Upper lobe of left lung (tissue), 6 donors: ENCODE results near the gene PDE9A. TPM values are rescaled to one million over a fixed set of nuclear protein-coding genes. Genes with fewer than 3 reads are reported as not detected.

Source experiments
- ATAC-seq, 2 donors: fragments of 200-7000 bp; cut with Tn5 transposase; one replicate each; pipeline ENCODE4 v1.9.1; 2022; ENCODE audit warnings: mild to moderate bottlenecking in 2 of 2, moderate library complexity in 2 of 2; ENCODE audit not compliant: low FRiP score in 2 of 2
- DNase-seq, 2 donors: peaks; one replicate each; pipeline ENCODE4 v3.0.0-alpha.2; 2019 to 2020
- H3K27ac ChIP-seq, 4 donors: fragments of 200-600 bp; sonication (generic); one replicate each; pipeline ENCODE4 v1.5.1; 2016 to 2019
- H3K27me3 ChIP-seq, 4 donors: fragments of 200-600 bp; sonication (generic); one replicate each; pipeline ENCODE4 v1.5.1; 2017 to 2019
- H3K36me3 ChIP-seq, 4 donors: fragments of 200-600 bp; sonication (generic); one replicate each; pipeline ENCODE4 v1.5.1; 2016 to 2019
- H3K4me1 ChIP-seq, 4 donors: fragments of 200-600 bp; sonication (generic); one replicate each; pipeline ENCODE4 v1.5.1; 2018 to 2019
- H3K4me3 ChIP-seq, 4 donors: fragments of 200-600 bp; sonication (generic); one replicate each; pipeline ENCODE4 v1.5.1; 2017 to 2019; ENCODE audit warnings: mild to moderate bottlenecking in 2 of 4, moderate library complexity in 1 of 4
- H3K9me3 ChIP-seq, 4 donors: fragments of 200-600 bp; sonication (generic); one replicate each; pipeline ENCODE4 v1.5.1; 2018 to 2019
- EP300 ChIP-seq, 4 donors: sonication (generic); formaldehyde crosslinking; IDR thresholded peaks; one replicate each; pipeline ENCODE4 v1.5.1; 2017; ENCODE audit warnings: antibody characterized with exemption in 4 of 4, control low read depth in 2 of 4
- POLR2A ChIP-seq, 4 donors: fragments of 450-650 bp; IDR thresholded peaks; one replicate each; pipeline ENCODE4 v1.5.1; 2016 to 2017; ENCODE audit warnings: antibody characterized with exemption in 4 of 4, mild to moderate bottlenecking in 2 of 4
- POLR2AphosphoS5 ChIP-seq, 2 donors: sonication (generic); formaldehyde crosslinking; IDR thresholded peaks; one replicate each; pipeline ENCODE4 v1.5.1; 2017; ENCODE audit warnings: antibody characterized with exemption in 2 of 2
- WGBS, 2 donors: methylation state at CpG; one replicate each; pipeline ENCODE4 v1.1.5; 2017 to 2018; 5-methylcytosine and 5-hydroxymethylcytosine counted together
- total RNA-seq, 6 donors: library from RNA; depleted of rRNA in 4 of 6; stranded (reverse); fragments of >200 nt in 4 of 6; gene quantifications; one replicate each; pipeline versions ENCODE4 v1.1.0 to v1.2.1, GENCODE V29; 2016 to 2021
- TF ChIP-seq, protein P1 (sequence below), 6 experiments: fragments of 450-650 bp in 4 of 6; fragments of 200-600 bp in 2 of 6; sonication (generic) in 2 of 6; IDR thresholded peaks; one replicate each; pipeline ENCODE4 v1.5.1; 2016 to 2019; ENCODE audit warnings: antibody characterized with exemption in 6 of 6
- donor health status: DM: no; HTN: no; CAD: no; lungs with moderate emphysema.
- donor health status: DM: no; HTN: yes; CAD: no; lungs with severe emphysema.

PDE9A gene
- total RNA-seq, 6 donors from 2014 or later = 4.0 to 12.4 (median 6.6) TPM

DNA sequence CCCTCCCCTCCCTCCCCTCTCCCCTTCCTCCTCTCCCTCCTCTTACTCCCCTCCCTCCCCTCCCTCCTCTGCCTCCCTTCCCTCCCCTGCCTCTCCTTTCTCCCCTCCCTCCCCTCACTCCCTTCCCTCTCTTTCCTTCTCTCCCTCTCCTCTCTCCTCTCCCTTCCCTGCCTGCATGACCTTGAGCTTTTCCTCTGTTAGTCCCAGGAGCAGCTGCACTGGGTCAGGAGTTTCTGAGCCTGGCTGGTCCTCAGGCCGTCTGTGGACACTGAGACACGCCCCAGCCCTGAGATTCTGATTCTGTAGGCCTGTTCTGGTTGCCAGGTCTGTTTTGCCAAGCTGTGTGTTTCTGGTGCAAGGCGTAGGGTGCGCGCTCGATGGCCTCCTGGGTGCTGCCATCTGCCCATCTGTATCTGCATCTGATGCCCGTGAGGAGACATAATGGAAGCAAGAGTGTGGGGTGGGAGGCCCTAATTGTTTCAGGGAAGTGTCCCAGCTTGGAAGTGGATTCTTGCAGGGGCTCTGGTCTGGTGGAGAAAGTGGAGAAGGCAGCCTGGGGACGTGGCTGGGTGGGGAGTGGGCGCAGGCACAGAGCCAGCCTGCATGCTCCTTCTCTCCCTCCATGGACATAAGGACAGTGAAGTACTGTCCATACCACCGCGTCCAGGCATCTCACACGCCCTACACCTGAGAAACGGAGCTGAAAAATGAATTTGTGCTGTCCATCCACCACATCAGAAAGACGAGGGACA, 128.7 kb downstream of the PDE9A start:
- TF ChIP-seq POLR2A (IDR thresholded peaks at IDR 0.05) (no peak), EP300 (IDR thresholded peaks at IDR 0.05) (no peak), POLR2AphosphoS5 (IDR thresholded peaks at IDR 0.05) (no peak)
- TF ChIP-seq, protein P1, sequence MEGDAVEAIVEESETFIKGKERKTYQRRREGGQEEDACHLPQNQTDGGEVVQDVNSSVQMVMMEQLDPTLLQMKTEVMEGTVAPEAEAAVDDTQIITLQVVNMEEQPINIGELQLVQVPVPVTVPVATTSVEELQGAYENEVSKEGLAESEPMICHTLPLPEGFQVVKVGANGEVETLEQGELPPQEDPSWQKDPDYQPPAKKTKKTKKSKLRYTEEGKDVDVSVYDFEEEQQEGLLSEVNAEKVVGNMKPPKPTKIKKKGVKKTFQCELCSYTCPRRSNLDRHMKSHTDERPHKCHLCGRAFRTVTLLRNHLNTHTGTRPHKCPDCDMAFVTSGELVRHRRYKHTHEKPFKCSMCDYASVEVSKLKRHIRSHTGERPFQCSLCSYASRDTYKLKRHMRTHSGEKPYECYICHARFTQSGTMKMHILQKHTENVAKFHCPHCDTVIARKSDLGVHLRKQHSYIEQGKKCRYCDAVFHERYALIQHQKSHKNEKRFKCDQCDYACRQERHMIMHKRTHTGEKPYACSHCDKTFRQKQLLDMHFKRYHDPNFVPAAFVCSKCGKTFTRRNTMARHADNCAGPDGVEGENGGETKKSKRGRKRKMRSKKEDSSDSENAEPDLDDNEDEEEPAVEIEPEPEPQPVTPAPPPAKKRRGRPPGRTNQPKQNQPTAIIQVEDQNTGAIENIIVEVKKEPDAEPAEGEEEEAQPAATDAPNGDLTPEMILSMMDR (IDR thresholded peaks at IDR 0.05) = no peak
- H3K9me3 ChIP-seq = no peaks in the 10 kb centered on the region
- peak overlapping the region in 3 of 4 donors; percentile 1 to 91 (median 32) for H3K27ac ChIP-seq
- no peak overlapping the region for H3K4me3 ChIP-seq
- H3K36me3 ChIP-seq = no peaks in the 10 kb centered on the region
- DNase-seq = no peak
- no peaks in the 10 kb centered on the region for H3K27me3 ChIP-seq
- 85% methylated on average over 12 to 14 of the region's 14 CpGs for WGBS, 2 donors
- no peak for ATAC-seq
- H3K4me1 ChIP-seq = peaks cover 15 to 34% (median 21%) of the 10 kb centered on the region in 4 donors

DNA sequence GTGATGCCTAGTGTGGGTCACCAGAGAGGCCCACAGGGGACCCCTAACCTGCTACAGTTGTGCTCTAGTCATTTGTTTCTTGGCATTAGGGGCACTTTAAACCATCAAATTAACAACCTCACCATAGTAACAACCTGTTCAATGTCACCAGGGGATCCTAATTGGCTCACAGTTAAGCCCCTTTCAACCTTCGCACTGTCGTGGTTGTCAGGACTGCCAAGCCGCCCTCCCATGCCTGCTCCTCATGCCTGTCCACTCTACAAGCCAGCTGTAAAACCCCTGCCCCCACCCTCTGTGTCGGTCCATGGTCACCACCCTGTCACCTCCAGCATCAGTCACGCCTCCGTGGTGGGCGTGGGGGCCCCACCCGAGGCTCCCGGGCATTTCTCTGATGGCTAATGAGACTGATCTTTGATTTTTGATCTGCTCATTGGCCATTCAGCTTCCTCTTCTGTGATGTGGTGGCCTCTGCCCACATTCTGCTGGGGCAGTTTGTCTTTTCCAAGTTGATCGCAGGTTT, 129.4 kb downstream of the PDE9A start:
- TF ChIP-seq EP300 (IDR thresholded peaks at IDR 0.05) (no peak), POLR2AphosphoS5 (IDR thresholded peaks at IDR 0.05) (no peak), POLR2A (IDR thresholded peaks at IDR 0.05) (no peak)
- TF ChIP-seq, protein P1 (IDR thresholded peaks at IDR 0.05) = no peak
- H3K27ac ChIP-seq = peak overlapping the region in 3 of 4 donors; percentile 1 to 91 (median 90)
- H3K4me1 ChIP-seq = peaks cover 15 to 34% (median 21%) of the 10 kb centered on the region in 4 donors
- no peak overlapping the region for H3K4me3 ChIP-seq
- ATAC-seq (no peak), DNase-seq (peak in 1 of 2 donors; percentile 74)
- H3K36me3 ChIP-seq = no peaks in the 10 kb centered on the region
- H3K9me3 ChIP-seq = no peaks in the 10 kb centered on the region
- 78 to 83% methylated on average over 10 of the region's 10 CpGs for WGBS, 2 donors
- H3K27me3 ChIP-seq = no peaks in the 10 kb centered on the region

GRCh38 chr21:42784276-42784675, 130.9 kb downstream of the PDE9A start:
- WGBS, 2 donors = 28 to 31% methylated on average over 8 of the region's 8 CpGs
- Histone ChIP-seq H3K27me3 (no peaks in the 10 kb centered on the region), H3K4me3 (peak overlapping the region in 3 of 4 donors; percentile 11 to 25 (median 12)), H3K9me3 (no peaks in the 10 kb centered on the region), H3K27ac (peak overlapping the region; percentile 76 to 92 (median 90)), H3K4me1 (peaks cover 15 to 34% (median 21%) of the 10 kb centered on the region in 4 donors), H3K36me3 (no peaks in the 10 kb centered on the region)
- ATAC-seq (peak in 1 of 2 donors; percentile 4), DNase-seq (no peak)
- TF ChIP-seq POLR2A (IDR thresholded peaks at IDR 0.05) = no peak
- TF ChIP-seq, protein P1 (IDR thresholded peaks at IDR 0.05) = no peak
- no peak for TF ChIP-seq POLR2AphosphoS5 (IDR thresholded peaks at IDR 0.05)
- no peak for TF ChIP-seq EP300 (IDR thresholded peaks at IDR 0.05)

GRCh38 chr21:42784896-42785451, 131.6 kb downstream of the PDE9A start:
- Histone ChIP-seq H3K36me3 (no peaks in the 10 kb centered on the region), H3K27me3 (no peaks in the 10 kb centered on the region), H3K27ac (peak overlapping the region in 2 of 4 donors; percentile 90 to 92), H3K4me1 (peaks cover 15 to 34% (median 21%) of the 10 kb centered on the region in 4 donors), H3K9me3 (no peaks in the 10 kb centered on the region), H3K4me3 (no peak overlapping the region)
- TF ChIP-seq, protein P1 (IDR thresholded peaks at IDR 0.05) = no peak
- TF ChIP-seq EP300 (IDR thresholded peaks at IDR 0.05) (no peak), POLR2AphosphoS5 (IDR thresholded peaks at IDR 0.05) (no peak), POLR2A (IDR thresholded peaks at IDR 0.05) (no peak)
- WGBS, 2 donors = 96 to 98% methylated on average over 10 to 15 of the region's 17 CpGs
- no peak for DNase-seq
- no peak for ATAC-seq
